ENCODE data around the gene TPSD1. TPM values are rescaled to one million over a fixed set of nuclear protein-coding genes. Genes with fewer than 3 reads are reported as not detected.
"Not testable (repeated sequence)": the region's sequence is repeated elsewhere in the genome, so short reads cannot be mapped to it uniquely, and the experiment has no call there.

The TPSD1 gene
- total RNA-seq, 2 experiments from 2014 or later: not detected

GRCh38 chr16:1245452-1246020 is 10.3 kb upstream of the TPSD1 start:
- H3K27me3 Mint-ChIP-seq: peaks cover 24% of the 10 kb centered on the region
- no peaks in the 10 kb centered on the region for H3K36me3 Mint-ChIP-seq
- H3K4me3 Mint-ChIP-seq: no peak overlapping the region
- no peak overlapping the region for H3K27ac Mint-ChIP-seq
- H3K4me1 Mint-ChIP-seq: no peaks in the 10 kb centered on the region
- no peak for DNase-seq
- H3K9me3 Mint-ChIP-seq: no peaks in the 10 kb centered on the region

GRCh38 chr16:1247903-1248537 is 7.8 kb upstream of the TPSD1 start:
- not testable (repeated sequence) for H3K36me3 Mint-ChIP-seq, H3K27ac Mint-ChIP-seq, H3K4me3 Mint-ChIP-seq, DNase-seq, H3K9me3 Mint-ChIP-seq, H3K4me1 Mint-ChIP-seq
- peaks cover 24% of the 10 kb centered on the region for H3K27me3 Mint-ChIP-seq

GRCh38 chr16:1249031-1249755 is 6.7 kb upstream of the TPSD1 start:
- H3K27me3 Mint-ChIP-seq: peaks cover 24% of the 10 kb centered on the region
- DNase-seq: not testable (repeated sequence)

GRCh38 chr16:1253701-1254364 is 2.0 kb upstream of the TPSD1 start:
- H3K27me3 Mint-ChIP-seq, H3K4me1 Mint-ChIP-seq, H3K27ac Mint-ChIP-seq: not testable (repeated sequence)

More at GRCh38 chr16:1249031-1249755, 6.7 kb upstream of the TPSD1 start:
- not testable (repeated sequence) for H3K4me3 Mint-ChIP-seq, H3K36me3 Mint-ChIP-seq, H3K27ac Mint-ChIP-seq, H3K4me1 Mint-ChIP-seq, H3K9me3 Mint-ChIP-seq

GRCh38 chr16:1254821-1255220 is 1.0 kb upstream of the TPSD1 start:
- not testable (repeated sequence) for H3K9me3 Mint-ChIP-seq, H3K4me1 Mint-ChIP-seq, H3K4me3 Mint-ChIP-seq, H3K36me3 Mint-ChIP-seq, DNase-seq, H3K27ac Mint-ChIP-seq
- peaks cover 12% of the 10 kb centered on the region for H3K27me3 Mint-ChIP-seq

More at GRCh38 chr16:1253701-1254364, 2.0 kb upstream of the TPSD1 start:
- H3K4me3 Mint-ChIP-seq, DNase-seq, H3K9me3 Mint-ChIP-seq, H3K36me3 Mint-ChIP-seq: not testable (repeated sequence)

- not testable (repeated sequence) for H3K27ac Mint-ChIP-seq, H3K4me3 Mint-ChIP-seq, H3K4me1 Mint-ChIP-seq, H3K36me3 Mint-ChIP-seq, DNase-seq, H3K9me3 Mint-ChIP-seq
- H3K27me3 Mint-ChIP-seq: peaks cover 24% of the 10 kb centered on the region
Measured at GRCh38 chr16:1256296-1256873, 516 bp downstream of the TPSD1 start.

- no peaks in the 10 kb centered on the region for H3K36me3 Mint-ChIP-seq
- H3K4me3 Mint-ChIP-seq: no peak overlapping the region
- H3K4me1 Mint-ChIP-seq: peaks cover 3% of the 10 kb centered on the region
- H3K27me3 Mint-ChIP-seq: peaks cover 28% of the 10 kb centered on the region
- H3K27ac Mint-ChIP-seq: no peak overlapping the region
- DNase-seq: no peak
- H3K9me3 Mint-ChIP-seq: no peaks in the 10 kb centered on the region
Measured at GRCh38 chr16:1256874-1257322, 1.0 kb downstream of the TPSD1 start.

- Mint-ChIP-seq H3K27me3 (peaks cover 34% of the 10 kb centered on the region), H3K27ac (no peak overlapping the region), H3K9me3 (no peaks in the 10 kb centered on the region), H3K36me3 (no peaks in the 10 kb centered on the region), H3K4me1 (peaks cover 3% of the 10 kb centered on the region), H3K4me3 (no peak overlapping the region)
- no peak for DNase-seq
Measured at GRCh38 chr16:1257561-1258224, 1.8 kb downstream of the TPSD1 start.

GRCh38 chr16:1258225-1258600 is 2.3 kb downstream of the TPSD1 start:
- peaks cover 3% of the 10 kb centered on the region for H3K4me1 Mint-ChIP-seq
- DNase-seq: no peak
- no peak overlapping the region for H3K4me3 Mint-ChIP-seq
- H3K9me3 Mint-ChIP-seq: no peaks in the 10 kb centered on the region
- no peak overlapping the region for H3K27ac Mint-ChIP-seq
- no peaks in the 10 kb centered on the region for H3K36me3 Mint-ChIP-seq
- H3K27me3 Mint-ChIP-seq: peaks cover 34% of the 10 kb centered on the region

- H3K27ac Mint-ChIP-seq: no peak overlapping the region
- H3K36me3 Mint-ChIP-seq: no peaks in the 10 kb centered on the region
- H3K27me3 Mint-ChIP-seq: peaks cover 34% of the 10 kb centered on the region
- DNase-seq: no peak
- no peak overlapping the region for H3K4me3 Mint-ChIP-seq
- no peaks in the 10 kb centered on the region for H3K9me3 Mint-ChIP-seq
- H3K4me1 Mint-ChIP-seq: peaks cover 3% of the 10 kb centered on the region
Measured at GRCh38 chr16:1258906-1259759, 3.3 kb downstream of the TPSD1 start.

- Mint-ChIP-seq H3K4me1 (peaks cover 3% of the 10 kb centered on the region), H3K36me3 (no peaks in the 10 kb centered on the region), H3K27ac (no peak overlapping the region), H3K4me3 (no peak overlapping the region), H3K9me3 (peaks cover 3% of the 10 kb centered on the region), H3K27me3 (peaks cover 34% of the 10 kb centered on the region)
- no peak for DNase-seq
Measured at GRCh38 chr16:1259760-1260068, 3.8 kb downstream of the TPSD1 start.

GRCh38 chr16:1260101-1260680 is 4.3 kb downstream of the TPSD1 start:
- Mint-ChIP-seq H3K27ac (no peak overlapping the region), H3K27me3 (peaks cover 34% of the 10 kb centered on the region), H3K36me3 (no peaks in the 10 kb centered on the region), H3K9me3 (peaks cover 3% of the 10 kb centered on the region), H3K4me3 (peak overlapping the region; percentile 50), H3K4me1 (peaks cover 3% of the 10 kb centered on the region)
- no peak for DNase-seq

GRCh38 chr16:1261131-1261892 is 5.4 kb downstream of the TPSD1 start:
- Mint-ChIP-seq H3K27me3 (peaks cover 34% of the 10 kb centered on the region), H3K4me3 (peak overlapping the region; percentile 40), H3K36me3 (no peaks in the 10 kb centered on the region), H3K4me1 (peaks cover 3% of the 10 kb centered on the region), H3K9me3 (peaks cover 3% of the 10 kb centered on the region), H3K27ac (no peak overlapping the region)
- no peak for DNase-seq

All from activated naive CD8-positive, alpha-beta T cell treated with anti-CD3 and anti-CD28 coated beads for 36 hours (primary cell).